Thymus (tissue), 11 donors: ENCODE measurements around the gene CELSR2. TPM values are rescaled to one million over a fixed set of nuclear protein-coding genes. Genes with fewer than 3 reads are reported as not detected.

ENCODE experiments used
- DNase-seq, 9 donors: peaks; one replicate each; pipeline ENCODE4 v3.0.0-alpha.2; 2013; ENCODE audit warnings: low spot score in 9 of 9, low read depth in 6 of 9, missing footprints in 1 of 9
- H3K27ac ChIP-seq, 2 donors: one replicate each; pipeline ENCODE4 v1.5.1; 2013; ENCODE audit warnings: control low read depth in 1 of 2, low read depth in 1 of 2, low read length in 1 of 2, mild to moderate bottlenecking in 1 of 2, moderate library complexity in 1 of 2
- H3K27me3 ChIP-seq, 2 donors: one replicate each; pipeline ENCODE4 v1.5.1; 2013; ENCODE audit warnings: low read length in 1 of 2; ENCODE audit not compliant: control insufficient read depth in 2 of 2, insufficient read depth in 1 of 2
- H3K36me3 ChIP-seq, 2 donors: one replicate each; pipeline ENCODE4 v1.5.1; 2013; ENCODE audit warnings: low read length in 1 of 2, mild to moderate bottlenecking in 1 of 2, moderate library complexity in 1 of 2; ENCODE audit not compliant: control insufficient read depth in 2 of 2, insufficient read depth in 2 of 2
- H3K4me1 ChIP-seq, 2 donors: one replicate each; pipeline ENCODE4 v1.5.1; 2013; ENCODE audit warnings: low read length in 2 of 2; ENCODE audit not compliant: control insufficient read depth in 2 of 2, insufficient read depth in 2 of 2
- H3K4me3 ChIP-seq, 2 donors: one replicate each; pipeline ENCODE4 v1.5.1; 2013; ENCODE audit warnings: low read length in 2 of 2, control low read depth in 1 of 2, mild to moderate bottlenecking in 1 of 2
- H3K9me3 ChIP-seq, 2 donors: one replicate each; pipeline ENCODE4 v1.5.1; 2013; ENCODE audit warnings: low read length in 1 of 2, mild to moderate bottlenecking in 1 of 2; ENCODE audit not compliant: control insufficient read depth in 2 of 2, insufficient read depth in 1 of 2
- WGBS: extraction: QIAGEN DNeasy Blood & Tissue Kit; methylation state at CpG from one replicate; pipeline ENCODE4 v1.1.7; 2013; 5-methylcytosine and 5-hydroxymethylcytosine counted together
- polyA plus RNA-seq: library from polyadenylated mRNA; stranded (reverse); fragments of 200-250 nt; gene quantifications from one replicate; pipeline ENCODE4 v1.2.3, GENCODE V29; 2013
- total RNA-seq: library from RNA; stranded (reverse); fragments of 120-200 nt; gene quantifications from one replicate; pipeline ENCODE4 v1.2.4, GENCODE V29; 2013
- donor health status: healthy.

CELSR2 gene
- total and polyA plus RNA-seq, 2 donors, result 1.2 to 2.5 TPM

DNA sequence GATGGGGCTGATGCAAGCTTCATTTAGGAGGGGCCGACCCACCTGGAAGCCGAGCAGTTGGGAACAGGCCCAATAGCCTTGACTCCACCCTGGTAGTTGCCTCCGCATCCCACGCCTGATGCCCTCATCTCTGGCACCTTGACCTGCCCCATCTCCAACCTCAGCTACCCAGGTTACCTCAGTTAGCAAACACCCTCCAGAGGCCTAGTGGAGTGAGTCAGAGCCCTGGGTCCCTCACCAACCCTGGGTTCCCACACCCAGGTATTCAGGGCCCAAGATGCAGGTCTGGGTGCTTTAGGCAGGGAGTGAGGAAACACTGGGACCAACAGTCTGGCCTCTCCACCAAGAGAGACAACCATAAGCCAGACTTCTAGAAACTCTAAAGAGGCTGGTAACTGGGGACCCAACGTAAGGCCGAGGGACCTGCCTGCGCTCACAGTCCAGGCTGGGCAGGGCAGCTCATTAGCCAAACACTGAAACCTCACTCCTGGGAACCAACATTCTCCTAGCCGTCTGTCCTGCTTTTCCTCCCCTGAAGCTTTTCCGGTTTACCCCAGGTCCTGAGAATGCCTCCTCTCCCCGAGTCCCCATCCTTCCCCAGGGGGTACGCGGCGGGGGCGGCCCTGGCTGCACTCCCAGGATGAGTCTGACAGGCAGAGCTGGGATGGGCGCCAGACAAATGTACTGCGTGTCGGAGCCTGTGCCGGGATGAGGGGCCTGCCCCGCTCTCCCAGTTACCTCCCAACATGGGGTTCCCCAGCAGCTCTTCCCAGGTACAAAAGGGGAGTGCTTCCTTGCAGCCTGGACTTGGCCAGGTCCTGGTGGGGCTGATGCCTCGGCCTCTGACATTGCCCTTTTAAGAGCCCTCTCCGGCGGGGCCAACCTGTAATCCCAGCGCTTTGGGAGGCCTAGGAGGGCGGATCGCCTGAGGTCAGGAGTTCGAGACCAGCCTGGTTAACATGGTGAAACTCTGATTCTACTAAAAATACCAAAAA, 8.9 kb upstream of the CELSR2 start:
- 64% methylated on average over 26 of the region's 26 CpGs for WGBS
- peak in 2 of 9 donors; percentile 21 to 38 for DNase-seq
- peaks cover 38% of the 10 kb centered on the region in 2 donors for H3K36me3 ChIP-seq
- no peak overlapping the region for H3K4me3 ChIP-seq
- H3K9me3 ChIP-seq, result no peaks in the 10 kb centered on the region
- peaks cover 0 to 35% of the 10 kb centered on the region in 2 donors for H3K27me3 ChIP-seq
- H3K27ac ChIP-seq, result peak overlapping the region; percentile 11 to 51
- H3K4me1 ChIP-seq, result peaks cover 0 to 4% of the 10 kb centered on the region in 2 donors

DNA sequence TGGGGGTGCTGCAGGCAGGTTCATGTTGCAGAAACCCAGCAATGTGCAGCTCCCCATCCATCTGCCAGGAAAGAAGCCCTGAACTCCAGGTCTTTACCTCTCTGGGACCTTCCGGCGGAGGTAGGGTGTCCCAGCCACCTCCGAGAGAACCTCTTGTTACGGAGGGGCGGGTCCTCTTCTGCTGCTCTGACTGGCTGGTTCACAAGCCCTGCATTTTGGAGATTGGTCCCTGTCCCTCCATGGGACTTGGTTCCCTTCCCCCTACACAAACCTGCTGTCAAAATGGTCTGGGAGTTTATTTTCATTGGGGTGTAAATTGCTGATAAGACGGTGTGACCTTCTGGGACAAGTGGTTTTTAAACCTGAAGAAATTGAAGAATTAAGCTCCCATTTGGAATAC, 8.0 kb upstream of the CELSR2 start:
- 53% methylated on average over 6 of the region's 6 CpGs for WGBS
- H3K27me3 ChIP-seq, result peaks cover 0 to 35% of the 10 kb centered on the region in 2 donors
- no peak for DNase-seq

DNA sequence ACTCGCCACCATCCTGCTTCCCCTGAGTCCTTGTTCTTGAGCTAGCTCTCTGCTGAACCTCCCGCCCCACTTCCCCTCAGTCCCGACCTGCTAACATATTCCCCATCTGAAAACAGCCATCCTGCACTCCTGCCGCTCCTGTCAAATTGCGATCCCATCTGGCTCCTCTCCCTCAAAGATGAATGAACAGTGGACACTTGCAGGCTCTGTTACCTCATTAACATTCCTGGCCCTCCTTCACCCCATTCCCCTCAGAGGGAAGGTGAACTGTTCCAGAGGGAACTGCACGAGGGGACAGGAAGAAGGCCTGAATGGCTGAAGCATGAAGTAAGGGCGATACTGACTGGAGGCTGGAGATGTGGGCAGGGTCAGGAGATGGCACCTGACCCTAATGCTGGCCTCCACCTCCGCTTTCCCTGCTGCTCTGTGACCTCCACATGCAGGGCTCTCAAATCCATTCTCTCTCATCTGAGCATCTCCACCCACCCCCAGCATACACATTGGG, 7.4 kb upstream of the CELSR2 start:
- Histone ChIP-seq H3K4me3 (no peak overlapping the region), H3K4me1 (peaks cover 0 to 4% of the 10 kb centered on the region in 2 donors), H3K27me3 (peaks cover 0 to 35% of the 10 kb centered on the region in 2 donors), H3K27ac (no peak overlapping the region), H3K9me3 (no peaks in the 10 kb centered on the region), H3K36me3 (peaks cover 23% of the 10 kb centered on the region in 2 donors)
- 32% methylated on average over 8 of the region's 8 CpGs for WGBS
- DNase-seq, result no peak

More for the DNA sequence above, 8.0 kb upstream of the CELSR2 start:
- Histone ChIP-seq H3K4me1 (peaks cover 0 to 4% of the 10 kb centered on the region in 2 donors), H3K36me3 (peaks cover 29% of the 10 kb centered on the region in 2 donors), H3K4me3 (no peak overlapping the region), H3K27ac (no peak overlapping the region), H3K9me3 (no peaks in the 10 kb centered on the region)

DNA sequence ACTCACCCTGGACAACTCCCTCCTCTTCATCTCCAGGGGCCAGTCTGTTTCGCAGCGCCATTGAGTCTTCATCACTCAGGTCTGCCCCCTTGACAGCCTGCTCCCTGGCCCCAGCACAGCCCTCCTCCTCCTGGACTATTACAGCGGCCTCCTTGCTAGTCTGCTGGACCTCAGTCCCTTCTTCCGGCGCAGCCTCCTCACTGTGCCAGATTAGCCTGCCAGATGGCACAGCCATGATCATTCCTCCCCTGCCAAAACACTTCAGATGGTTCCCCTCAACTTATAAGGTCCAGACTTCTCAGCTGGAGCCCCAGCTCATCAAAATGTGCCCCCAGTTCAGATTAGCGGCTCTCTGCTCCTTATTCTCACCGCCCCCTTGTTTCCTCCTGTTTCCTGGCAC, 7.0 kb upstream of the CELSR2 start:
- H3K27ac ChIP-seq, result no peak overlapping the region
- no peak overlapping the region for H3K4me3 ChIP-seq
- DNase-seq, result no peak
- H3K4me1 ChIP-seq, result peaks cover 0 to 4% of the 10 kb centered on the region in 2 donors
- no peaks in the 10 kb centered on the region for H3K9me3 ChIP-seq
- peaks cover 0 to 36% of the 10 kb centered on the region in 2 donors for H3K27me3 ChIP-seq
- 75% methylated on average over 7 of the region's 7 CpGs for WGBS
- H3K36me3 ChIP-seq, result peaks cover 18 to 19% of the 10 kb centered on the region in 2 donors

DNA sequence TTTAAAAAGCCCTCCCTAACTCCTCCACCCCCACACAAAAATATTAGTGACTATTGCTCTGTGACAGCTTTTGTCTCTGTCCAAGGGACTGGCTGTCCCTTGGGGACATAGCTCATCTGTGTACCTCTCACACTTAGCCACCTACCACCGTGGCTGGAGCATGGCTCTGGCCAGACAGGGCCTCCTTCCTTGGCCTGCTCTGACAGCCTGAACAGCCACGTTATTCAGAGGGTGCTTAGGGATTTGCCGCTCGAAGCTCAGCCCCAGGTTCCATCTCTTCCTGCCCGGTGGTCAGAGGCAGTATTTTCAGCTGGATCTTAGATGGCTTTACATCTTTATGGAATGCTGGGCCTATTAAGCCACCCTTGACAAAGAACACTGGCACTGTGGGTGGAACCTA, 6.1 kb upstream of the CELSR2 start:
- H3K9me3 ChIP-seq, result no peaks in the 10 kb centered on the region
- no peak overlapping the region for H3K4me3 ChIP-seq
- DNase-seq, result no peak
- H3K27me3 ChIP-seq, result peaks cover 0 to 41% of the 10 kb centered on the region in 2 donors
- peaks cover 0 to 4% of the 10 kb centered on the region in 2 donors for H3K4me1 ChIP-seq
- H3K27ac ChIP-seq, result no peak overlapping the region
- WGBS, result 84% methylated on average over 5 of the region's 5 CpGs
- peaks cover 10% of the 10 kb centered on the region in 2 donors for H3K36me3 ChIP-seq

DNA sequence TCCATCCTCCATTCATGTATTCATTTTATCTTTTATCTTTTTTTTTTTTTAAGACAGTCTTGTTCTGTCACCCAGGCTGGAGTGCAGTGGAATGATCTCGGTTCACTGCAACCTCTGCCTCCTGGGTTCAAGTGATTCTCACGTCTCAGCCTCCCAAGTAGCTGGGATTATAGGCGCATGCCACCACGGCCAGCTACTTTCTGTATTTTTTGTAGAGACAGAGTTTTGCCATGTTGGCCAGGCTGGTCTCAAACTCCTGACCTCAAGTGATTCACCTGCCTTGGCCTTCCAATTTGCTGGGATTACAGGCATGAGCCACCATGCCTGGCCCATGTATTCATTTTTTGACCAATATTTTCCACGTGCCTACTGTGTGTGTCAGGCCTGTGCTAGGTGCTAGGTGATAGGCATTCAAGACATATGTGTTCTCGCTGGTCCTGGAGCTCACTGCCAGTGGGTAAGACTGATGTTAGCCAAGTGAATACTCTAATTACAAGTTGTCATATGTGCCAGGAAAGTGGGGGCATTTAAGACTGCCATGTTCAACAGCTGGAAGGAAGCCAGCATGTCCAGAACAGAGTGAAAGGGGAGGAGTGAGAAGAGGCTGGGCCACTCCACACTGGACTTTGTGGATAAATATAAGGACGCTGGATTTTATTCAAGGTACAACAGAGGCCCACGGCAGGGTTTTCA, 5.3 kb upstream of the CELSR2 start:
- Histone ChIP-seq H3K9me3 (peaks cover 0 to 3% of the 10 kb centered on the region in 2 donors), H3K27me3 (peaks cover 0 to 49% of the 10 kb centered on the region in 2 donors), H3K4me3 (no peak overlapping the region), H3K4me1 (peaks cover under 1 to 9% of the 10 kb centered on the region in 2 donors), H3K27ac (no peak overlapping the region), H3K36me3 (peaks cover 2% of the 10 kb centered on the region in 2 donors)
- WGBS, result 94% methylated on average over 8 of the region's 8 CpGs
- no peak for DNase-seq

DNA sequence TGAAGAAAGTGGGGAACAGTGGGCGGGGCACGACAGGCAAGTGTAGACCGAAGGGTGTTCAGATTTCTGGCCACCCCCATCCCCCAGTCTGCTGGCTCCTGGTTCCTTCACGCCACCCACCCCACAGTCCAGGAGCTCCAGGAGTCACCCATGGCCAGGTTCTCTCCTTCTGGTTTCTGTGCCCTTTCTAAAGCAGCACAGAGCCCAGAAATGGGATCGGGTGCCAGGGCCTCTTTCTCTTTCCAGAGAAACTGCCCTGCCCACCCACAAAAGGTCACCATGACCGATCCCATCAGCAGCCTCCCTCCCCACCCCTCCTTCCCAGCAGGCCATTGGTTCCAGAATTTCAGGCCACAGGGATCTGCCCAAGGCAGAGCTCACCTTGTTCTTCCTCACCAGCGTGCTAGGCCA, 3.2 kb upstream of the CELSR2 start:
- 96% methylated on average over 7 of the region's 7 CpGs for WGBS
- no peak for DNase-seq

DNA sequence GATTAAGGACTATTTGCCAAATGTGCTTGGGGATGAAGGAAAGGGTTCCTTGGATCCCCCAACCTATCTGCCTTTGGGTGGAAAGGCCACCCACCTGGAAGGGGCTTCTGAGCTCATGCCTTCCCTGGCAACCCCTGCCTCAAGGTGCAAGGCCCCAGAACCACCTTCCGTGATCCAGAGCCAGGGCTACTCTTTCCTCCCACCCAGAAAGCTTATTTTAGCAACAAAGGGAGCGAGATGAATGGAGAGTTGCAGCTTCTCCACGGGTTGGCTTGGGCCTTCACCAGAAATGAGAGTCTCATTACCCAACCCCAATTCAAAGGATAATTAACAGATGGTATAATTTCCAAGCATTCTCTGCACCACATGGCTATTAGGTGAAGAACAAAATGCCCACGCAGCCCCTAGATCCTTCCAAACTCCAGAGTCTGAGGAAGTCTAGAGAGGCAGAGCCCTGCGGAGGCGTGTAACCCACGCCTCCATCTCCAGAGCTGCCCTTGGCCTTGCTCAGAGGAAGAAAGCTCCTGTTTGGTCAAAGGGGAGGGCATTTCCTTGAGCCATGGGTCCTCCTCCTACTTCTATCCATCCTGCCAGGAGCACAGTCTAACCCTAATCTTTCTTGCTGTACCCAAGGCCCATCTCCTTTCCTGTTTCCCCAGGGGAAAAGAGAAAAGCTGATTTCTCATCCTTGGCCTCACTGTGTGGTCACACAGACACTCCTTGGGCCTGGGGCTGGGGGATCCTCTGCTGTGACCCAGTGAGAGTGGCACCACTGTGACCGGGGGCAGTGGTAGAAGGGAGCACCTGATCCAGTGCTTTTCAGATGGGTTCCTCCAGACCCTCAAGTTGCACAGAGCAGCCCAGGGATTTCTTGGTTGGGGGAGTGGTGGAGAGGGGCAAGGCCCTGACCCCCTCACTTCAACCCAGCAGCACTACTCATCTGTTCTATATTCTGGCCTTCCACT, 1.7 kb upstream of the CELSR2 start:
- Histone ChIP-seq H3K36me3 (no peaks in the 10 kb centered on the region), H3K4me3 (no peak overlapping the region), H3K27me3 (peaks cover 10 to 50% of the 10 kb centered on the region in 2 donors), H3K9me3 (peaks cover 0 to 15% of the 10 kb centered on the region in 2 donors), H3K27ac (no peak overlapping the region), H3K4me1 (peaks cover 9 to 14% of the 10 kb centered on the region in 2 donors)
- WGBS, result 91% methylated on average over 8 of the region's 8 CpGs
- no peak for DNase-seq

More for the DNA sequence above, 3.2 kb upstream of the CELSR2 start:
- Histone ChIP-seq H3K9me3 (peaks cover 0 to 13% of the 10 kb centered on the region in 2 donors), H3K27me3 (peaks cover 10 to 58% of the 10 kb centered on the region in 2 donors), H3K36me3 (no peaks in the 10 kb centered on the region), H3K4me1 (peaks cover 9 to 14% of the 10 kb centered on the region in 2 donors), H3K4me3 (no peak overlapping the region), H3K27ac (no peak overlapping the region)
